ENCODE measurements around the gene SC5D. TPM values are rescaled to one million over a fixed set of nuclear protein-coding genes. Genes with fewer than 3 reads are reported as not detected.

SC5D gene
- total RNA-seq, 1 donor from 2014 or later = 75.8 TPM

GRCh38 chr11:121328967-121329679, 36.6 kb downstream of the SC5D start:
- DNase-seq (ENCODE audit: low spot score) = no peak

- peak; percentile 23 for DNase-seq (ENCODE audit: low spot score)
Observed at GRCh38 chr11:121329781-121330395, 37.3 kb downstream of the SC5D start.

- DNase-seq (ENCODE audit: low spot score) = no peak
Observed at GRCh38 chr11:121330614-121331435, 38.3 kb downstream of the SC5D start.

GRCh38 chr11:121334973-121335710, 42.6 kb downstream of the SC5D start:
- DNase-seq (ENCODE audit: low spot score) = no peak

GRCh38 chr11:121336279-121336937, 43.8 kb downstream of the SC5D start:
- no peak for DNase-seq (ENCODE audit: low spot score)

GRCh38 chr11:121337078-121337477, 44.5 kb downstream of the SC5D start:
- DNase-seq (ENCODE audit: low spot score) = no peak

GRCh38 chr11:121337740-121338272, 45.2 kb downstream of the SC5D start:
- no peak for DNase-seq (ENCODE audit: low spot score)

- no peak for DNase-seq (ENCODE audit: low spot score)
Observed at GRCh38 chr11:121338536-121338935, 46.0 kb downstream of the SC5D start.

- no peak for DNase-seq (ENCODE audit: low spot score)
Observed at GRCh38 chr11:121340032-121340580, 47.5 kb downstream of the SC5D start.

GRCh38 chr11:121341609-121342008, 49.0 kb downstream of the SC5D start:
- DNase-seq (ENCODE audit: low spot score) = no peak

GRCh38 chr11:121344824-121345223, 52.3 kb downstream of the SC5D start:
- DNase-seq (ENCODE audit: low spot score) = no peak

- no peak for DNase-seq (ENCODE audit: low spot score)
Observed at GRCh38 chr11:121347094-121347493, 54.5 kb downstream of the SC5D start.

- DNase-seq (ENCODE audit: low spot score) = no peak
Observed at GRCh38 chr11:121347813-121348212, 55.2 kb downstream of the SC5D start.

GRCh38 chr11:121348220-121348875, 55.8 kb downstream of the SC5D start:
- no peak for DNase-seq (ENCODE audit: low spot score)

- no peak for DNase-seq (ENCODE audit: low spot score)
Observed at GRCh38 chr11:121349790-121350189, 57.2 kb downstream of the SC5D start.

GRCh38 chr11:121350314-121351082, 57.9 kb downstream of the SC5D start:
- no peak for DNase-seq (ENCODE audit: low spot score)

GRCh38 chr11:121351083-121351630, 58.6 kb downstream of the SC5D start:
- no peak for DNase-seq (ENCODE audit: low spot score)

- DNase-seq (ENCODE audit: low spot score) = no peak
Observed at GRCh38 chr11:121352251-121352891, 59.8 kb downstream of the SC5D start.

- DNase-seq (ENCODE audit: low spot score) = no peak
Observed at GRCh38 chr11:121354192-121354591, 61.6 kb downstream of the SC5D start.

Data from mucosa of gallbladder (tissue), 1 donor.